ENCODE measurements around the gene DCUN1D1. TPM values are rescaled to one million over a fixed set of nuclear protein-coding genes. Genes with fewer than 3 reads are reported as not detected.

Gene DCUN1D1
- total RNA-seq, 2 experiments from 2014 or later, result 12.7 to 43.9 TPM

- H2AFZ ChIP-seq (ENCODE audit: low read length), result no peak overlapping the region
- H3K9me2 ChIP-seq (ENCODE audit: insufficient read depth, low read length), result no peaks in the 10 kb centered on the region
- 0 out of 2 replicates have a peak, but pooled peaks cover 5% of the 10 kb centered on the region for H3K9me3 ChIP-seq (ENCODE audit: low read length)
- peaks cover 73% of the 10 kb centered on the region for H3K36me3 ChIP-seq (ENCODE audit: insufficient read depth, low read length)
- POLR2A ChIA-PET, result interaction anchor here (0.6 to 1.4 kb wide), 5 partner anchors 21 to 134 kb away, joined by 3 read pairs; no protein-coding TSS in a partner anchor
- intact Hi-C loops (cut with micrococcal nuclease; ENCODE audit: unreplicated experiment), result no loop called here
- TF ChIP-seq CTCF (conservative IDR thresholded peaks at IDR 0.05; ENCODE audit: low read length), result no peak
- TF ChIP-seq EZH2phosphoT487 (IDR thresholded peaks at IDR 0.05; ENCODE audit: borderline replicate concordance, low read depth, low read length), result no peak
- H3K4me2 ChIP-seq (ENCODE audit: low read length), result no peak overlapping the region
- BruUV-seq (replicated peaks), result no TSS peak
- H3K79me2 ChIP-seq (ENCODE audit: insufficient read depth, low read depth, low read length), result no peaks in the 10 kb centered on the region
- no peaks in the 10 kb centered on the region for H3K4me1 ChIP-seq (ENCODE audit: insufficient read depth, low read length, poor library complexity, severe bottlenecking)
- DNase-seq (ENCODE audit: low spot score), result no peak
- no peak overlapping the region for H3K27ac ChIP-seq (ENCODE audit: low read depth, low read length, poor library complexity, severe bottlenecking)
- H3K4me3 ChIP-seq (ENCODE audit: low read depth, low read length, poor library complexity, severe bottlenecking), result no peak overlapping the region
- H4K20me1 ChIP-seq (ENCODE audit: insufficient read depth, low read length), result no peaks in the 10 kb centered on the region
- CTCF ChIA-PET (ENCODE audit: unreplicated experiment), result no interaction called here
Observed at GRCh38 chr3:182957676-182958266, 22.6 kb downstream of the DCUN1D1 start.

GRCh38 chr3:182957226-182957625 is 23.1 kb downstream of the DCUN1D1 start:
- TF ChIP-seq EZH2phosphoT487 (IDR thresholded peaks at IDR 0.05; ENCODE audit: borderline replicate concordance, low read depth, low read length) (no peak), CTCF (conservative IDR thresholded peaks at IDR 0.05; ENCODE audit: low read length) (no peak)
- CTCF ChIA-PET (ENCODE audit: unreplicated experiment), result no interaction called here

GRCh38 chr3:182954553-182955235 is 25.6 kb downstream of the DCUN1D1 start:
- TF ChIP-seq EZH2phosphoT487 (IDR thresholded peaks at IDR 0.05; ENCODE audit: borderline replicate concordance, low read depth, low read length) (no peak), CTCF (conservative IDR thresholded peaks at IDR 0.05; ENCODE audit: low read length) (no peak)
- BruUV-seq (replicated peaks), result no TSS peak
- CTCF ChIA-PET (ENCODE audit: unreplicated experiment), result no interaction called here

More at GRCh38 chr3:182957226-182957625, 23.1 kb downstream of the DCUN1D1 start:
- 0 out of 2 replicates have a peak, but pooled peaks cover 6% of the 10 kb centered on the region for H3K9me3 ChIP-seq (ENCODE audit: low read length)
- H3K79me2 ChIP-seq (ENCODE audit: insufficient read depth, low read depth, low read length), result no peaks in the 10 kb centered on the region
- no peaks in the 10 kb centered on the region for H3K9me2 ChIP-seq (ENCODE audit: insufficient read depth, low read length)
- H2AFZ ChIP-seq (ENCODE audit: low read length), result no peak overlapping the region
- no TSS peak for BruUV-seq (replicated peaks)
- no peak overlapping the region for H3K4me3 ChIP-seq (ENCODE audit: low read depth, low read length, poor library complexity, severe bottlenecking)
- POLR2A ChIA-PET, result interaction anchor here (0.6 to 1.4 kb wide), 3 partner anchors 21 to 63 kb away, joined by 3 read pairs; no protein-coding TSS in a partner anchor
- no peaks in the 10 kb centered on the region for H3K4me1 ChIP-seq (ENCODE audit: insufficient read depth, low read length, poor library complexity, severe bottlenecking)
- intact Hi-C loops (cut with micrococcal nuclease; ENCODE audit: unreplicated experiment), result no loop called here
- no peak overlapping the region for H3K4me2 ChIP-seq (ENCODE audit: low read length)
- H4K20me1 ChIP-seq (ENCODE audit: insufficient read depth, low read length), result no peaks in the 10 kb centered on the region
- DNase-seq (ENCODE audit: low spot score), result no peak
- peaks cover 74% of the 10 kb centered on the region for H3K36me3 ChIP-seq (ENCODE audit: insufficient read depth, low read length)
- H3K27ac ChIP-seq (ENCODE audit: low read depth, low read length, poor library complexity, severe bottlenecking), result no peak overlapping the region

More at GRCh38 chr3:182954553-182955235, 25.6 kb downstream of the DCUN1D1 start:
- Histone ChIP-seq H4K20me1 (ENCODE audit: insufficient read depth, low read length) (no peaks in the 10 kb centered on the region), H3K4me3 (ENCODE audit: low read depth, low read length, poor library complexity, severe bottlenecking) (no peak overlapping the region), H3K4me1 (ENCODE audit: insufficient read depth, low read length, poor library complexity, severe bottlenecking) (no peaks in the 10 kb centered on the region), H3K9me3 (ENCODE audit: low read length) (0 out of 2 replicates have a peak, but pooled peaks cover 6% of the 10 kb centered on the region), H3K36me3 (ENCODE audit: insufficient read depth, low read length) (peaks cover 60% of the 10 kb centered on the region), H2AFZ (ENCODE audit: low read length) (no peak overlapping the region), H3K4me2 (ENCODE audit: low read length) (no peak overlapping the region), H3K27ac (ENCODE audit: low read depth, low read length, poor library complexity, severe bottlenecking) (no peak overlapping the region), H3K79me2 (ENCODE audit: insufficient read depth, low read depth, low read length) (no peaks in the 10 kb centered on the region), H3K9me2 (ENCODE audit: insufficient read depth, low read length) (no peaks in the 10 kb centered on the region)
- POLR2A ChIA-PET, result interaction anchor here (0.7 to 1.2 kb wide), 2 partner anchors 16 to 152 kb away, joined by 3 to 4 read pairs; no protein-coding TSS in a partner anchor
- intact Hi-C loops (cut with micrococcal nuclease; ENCODE audit: unreplicated experiment), result no loop called here
- no peak for DNase-seq (ENCODE audit: low spot score)
